ENCODE data around the gene AK8.
A peak's percentile ranks its signal among the peaks of the same experiment; 100 is the strongest.

The AK8 gene

DNA sequence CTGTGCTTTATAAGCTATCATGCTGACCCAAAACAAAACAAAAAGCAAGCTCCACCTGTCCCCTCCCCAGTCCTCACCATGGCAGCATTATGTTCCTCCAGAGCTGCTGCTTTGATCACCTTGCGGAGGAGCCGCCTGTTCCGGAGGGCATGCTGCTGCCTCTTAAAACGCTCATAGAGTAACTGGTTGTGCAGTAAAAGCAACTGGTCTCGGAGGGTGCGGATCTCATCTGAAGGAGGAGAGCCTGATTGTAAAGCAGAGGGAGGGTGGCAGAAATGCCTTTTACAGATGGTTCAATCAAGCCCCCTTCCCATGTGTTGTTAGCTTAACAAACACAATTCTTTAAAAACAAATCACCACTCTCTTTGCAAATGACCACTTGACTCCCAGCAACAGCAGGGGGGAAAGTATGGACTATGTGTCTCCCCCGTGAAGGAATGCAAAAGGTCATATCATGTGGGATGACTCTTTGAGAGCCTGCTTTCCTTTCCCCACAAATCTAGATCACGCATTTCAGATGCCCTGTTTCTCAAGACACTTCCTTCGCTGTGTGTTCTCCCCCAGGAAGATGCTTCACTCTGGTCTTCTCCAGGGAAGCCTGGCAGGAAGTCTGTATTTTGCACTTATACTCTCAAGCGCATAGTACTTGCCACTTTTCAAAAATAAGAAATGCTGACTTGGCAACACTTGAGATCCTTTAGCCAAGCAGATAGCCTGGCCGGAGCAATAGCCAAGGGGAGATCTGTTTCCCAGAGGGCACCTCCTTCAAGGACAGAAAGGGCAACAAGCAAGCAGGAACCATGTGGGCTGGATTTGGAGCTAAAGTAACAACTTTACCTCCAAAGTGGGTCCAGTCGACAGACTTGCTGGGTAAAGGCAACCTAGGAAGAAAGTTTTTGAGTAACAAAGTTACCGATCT, 25.7 kb upstream of the AK8 start:
- TF ChIP-seq TCF4 (CRISPR knock-in tag; IDR thresholded peaks at IDR 0.05; ENCODE audit: borderline replicate concordance) (no peak), ZC3H10 (CRISPR knock-in tag; IDR thresholded peaks at IDR 0.05) (no peak), CSDC2 (CRISPR knock-in tag; IDR thresholded peaks at IDR 0.05) (no peak)
- ATAC-seq: no peak

- peak; percentile 99 for ATAC-seq
- TF ChIP-seq ARNTL (CRISPR knock-in tag; IDR thresholded peaks at IDR 0.05; ENCODE audit: borderline replicate concordance, low read depth) (no peak), ZC3H10 (CRISPR knock-in tag; IDR thresholded peaks at IDR 0.05) (no peak), OSR1 (CRISPR knock-in tag; IDR thresholded peaks at IDR 0.05) (no peak), ZNF565 (CRISPR knock-in tag; conservative IDR thresholded peaks at IDR 0.05; ENCODE audit: low read depth) (no peak), PPARA (CRISPR knock-in tag; IDR thresholded peaks at IDR 0.05; ENCODE audit: borderline replicate concordance) (no peak), TSHZ2 (CRISPR knock-in tag; IDR thresholded peaks at IDR 0.05) (no peak), RARB (CRISPR knock-in tag; IDR thresholded peaks at IDR 0.05) (no peak), ZNF8 (CRISPR knock-in tag; IDR thresholded peaks at IDR 0.05) (no peak), TOX (CRISPR knock-in tag; IDR thresholded peaks at IDR 0.05; ENCODE audit: borderline replicate concordance) (no peak), ZNF70 (CRISPR knock-in tag; IDR thresholded peaks at IDR 0.05) (no peak)
- TF ChIP-seq, protein P1, sequence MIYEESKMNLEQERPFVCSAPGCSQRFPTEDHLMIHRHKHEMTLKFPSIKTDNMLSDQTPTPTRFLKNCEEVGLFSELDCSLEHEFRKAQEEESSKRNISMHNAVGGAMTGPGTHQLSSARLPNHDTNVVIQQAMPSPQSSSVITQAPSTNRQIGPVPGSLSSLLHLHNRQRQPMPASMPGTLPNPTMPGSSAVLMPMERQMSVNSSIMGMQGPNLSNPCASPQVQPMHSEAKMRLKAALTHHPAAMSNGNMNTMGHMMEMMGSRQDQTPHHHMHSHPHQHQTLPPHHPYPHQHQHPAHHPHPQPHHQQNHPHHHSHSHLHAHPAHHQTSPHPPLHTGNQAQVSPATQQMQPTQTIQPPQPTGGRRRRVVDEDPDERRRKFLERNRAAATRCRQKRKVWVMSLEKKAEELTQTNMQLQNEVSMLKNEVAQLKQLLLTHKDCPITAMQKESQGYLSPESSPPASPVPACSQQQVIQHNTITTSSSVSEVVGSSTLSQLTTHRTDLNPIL (CRISPR knock-in tag; IDR thresholded peaks at IDR 0.05; ENCODE audit: low read depth): no peak
Measured at GRCh38 chr9:132901858-132902831, 24.1 kb upstream of the AK8 start.

DNA sequence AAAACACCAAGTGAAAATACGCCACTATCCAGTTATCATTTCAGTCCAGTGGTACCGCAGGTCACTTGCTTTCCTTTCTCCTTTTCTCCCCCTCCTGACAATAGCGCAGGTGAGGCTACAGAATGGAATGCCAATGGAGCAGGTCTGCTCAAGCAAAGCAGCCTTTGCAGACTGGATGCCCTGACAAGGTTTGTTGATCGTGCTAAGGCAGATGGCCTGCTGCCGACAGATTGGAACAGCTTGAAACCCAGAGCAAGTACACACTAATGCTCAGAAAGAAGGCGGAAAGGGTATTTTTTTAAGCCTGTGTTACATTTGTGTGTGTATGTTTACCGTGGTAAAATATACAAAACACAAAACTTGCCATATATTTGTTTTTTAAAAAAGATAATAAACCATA, 20.0 kb upstream of the AK8 start:
- ATAC-seq: no peak
- TF ChIP-seq ZNF8 (CRISPR knock-in tag; IDR thresholded peaks at IDR 0.05): no peak
- TF ChIP-seq, protein P1 (CRISPR knock-in tag; IDR thresholded peaks at IDR 0.05; ENCODE audit: low read depth): no peak
- TF ChIP-seq ZNF565 (CRISPR knock-in tag; conservative IDR thresholded peaks at IDR 0.05; ENCODE audit: low read depth): no peak
- no peak for TF ChIP-seq ZFP3 (CRISPR knock-in tag; IDR thresholded peaks at IDR 0.05)
- no peak for TF ChIP-seq PPARA (CRISPR knock-in tag; IDR thresholded peaks at IDR 0.05; ENCODE audit: borderline replicate concordance)
- no peak for TF ChIP-seq TCF4 (CRISPR knock-in tag; IDR thresholded peaks at IDR 0.05; ENCODE audit: borderline replicate concordance)
- no peak for TF ChIP-seq OSR1 (CRISPR knock-in tag; IDR thresholded peaks at IDR 0.05)
- no peak for TF ChIP-seq GLIS3 (CRISPR knock-in tag; IDR thresholded peaks at IDR 0.05)
- TF ChIP-seq, protein P2, sequence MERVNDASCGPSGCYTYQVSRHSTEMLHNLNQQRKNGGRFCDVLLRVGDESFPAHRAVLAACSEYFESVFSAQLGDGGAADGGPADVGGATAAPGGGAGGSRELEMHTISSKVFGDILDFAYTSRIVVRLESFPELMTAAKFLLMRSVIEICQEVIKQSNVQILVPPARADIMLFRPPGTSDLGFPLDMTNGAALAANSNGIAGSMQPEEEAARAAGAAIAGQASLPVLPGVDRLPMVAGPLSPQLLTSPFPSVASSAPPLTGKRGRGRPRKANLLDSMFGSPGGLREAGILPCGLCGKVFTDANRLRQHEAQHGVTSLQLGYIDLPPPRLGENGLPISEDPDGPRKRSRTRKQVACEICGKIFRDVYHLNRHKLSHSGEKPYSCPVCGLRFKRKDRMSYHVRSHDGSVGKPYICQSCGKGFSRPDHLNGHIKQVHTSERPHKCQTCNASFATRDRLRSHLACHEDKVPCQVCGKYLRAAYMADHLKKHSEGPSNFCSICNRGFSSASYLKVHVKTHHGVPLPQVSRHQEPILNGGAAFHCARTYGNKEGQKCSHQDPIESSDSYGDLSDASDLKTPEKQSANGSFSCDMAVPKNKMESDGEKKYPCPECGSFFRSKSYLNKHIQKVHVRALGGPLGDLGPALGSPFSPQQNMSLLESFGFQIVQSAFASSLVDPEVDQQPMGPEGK (CRISPR knock-in tag; IDR thresholded peaks at IDR 0.05; ENCODE audit: borderline replicate concordance): no peak
- TF ChIP-seq POU6F1 (CRISPR knock-in tag; IDR thresholded peaks at IDR 0.05; ENCODE audit: borderline replicate concordance, low read depth): no peak
- TF ChIP-seq, protein P3, sequence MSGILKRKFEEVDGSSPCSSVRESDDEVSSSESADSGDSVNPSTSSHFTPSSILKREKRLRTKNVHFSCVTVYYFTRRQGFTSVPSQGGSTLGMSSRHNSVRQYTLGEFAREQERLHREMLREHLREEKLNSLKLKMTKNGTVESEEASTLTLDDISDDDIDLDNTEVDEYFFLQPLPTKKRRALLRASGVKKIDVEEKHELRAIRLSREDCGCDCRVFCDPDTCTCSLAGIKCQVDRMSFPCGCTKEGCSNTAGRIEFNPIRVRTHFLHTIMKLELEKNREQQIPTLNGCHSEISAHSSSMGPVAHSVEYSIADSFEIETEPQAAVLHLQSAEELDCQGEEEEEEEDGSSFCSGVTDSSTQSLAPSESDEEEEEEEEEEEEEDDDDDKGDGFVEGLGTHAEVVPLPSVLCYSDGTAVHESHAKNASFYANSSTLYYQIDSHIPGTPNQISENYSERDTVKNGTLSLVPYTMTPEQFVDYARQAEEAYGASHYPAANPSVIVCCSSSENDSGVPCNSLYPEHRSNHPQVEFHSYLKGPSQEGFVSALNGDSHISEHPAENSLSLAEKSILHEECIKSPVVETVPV (CRISPR knock-in tag; IDR thresholded peaks at IDR 0.05): no peak

All from SK-N-SH treated with all-trans-retinoic acid at 6 μM for 48 hours (cell line).